Lower leg skin (tissue), 4 donors: ENCODE measurements around the gene DGKB. TPM values are rescaled to one million over a fixed set of nuclear protein-coding genes. Genes with fewer than 3 reads are reported as not detected.

Experiments used
- DNase-seq, 2 donors: peaks; one replicate each; pipeline ENCODE4 v3.0.0-alpha.2; 2019; ENCODE audit warnings: low spot score in 2 of 2
- H3K4me3 ChIP-seq: fragments of 200-600 bp; sonication (generic); 2 replicates; pipeline ENCODE4 v1.5.1; 2017; ENCODE audit warnings: mild to moderate bottlenecking, low read depth; ENCODE audit not compliant: poor library complexity, severe bottlenecking
- CTCF ChIP-seq, 3 donors: fragments of 450-650 bp; IDR thresholded peaks; one replicate each; pipeline ENCODE4 v1.5.1; 2016; ENCODE audit warnings: antibody characterized with exemption in 3 of 3, mild to moderate bottlenecking in 3 of 3, moderate library complexity in 2 of 3
- POLR2A ChIP-seq, 2 donors: fragments of 450-650 bp; IDR thresholded peaks; one replicate each; pipeline ENCODE4 v1.6.1; 2016 to 2017; ENCODE audit warnings: antibody characterized with exemption in 2 of 2, mild to moderate bottlenecking in 1 of 2, moderate library complexity in 1 of 2
- whole genome bisulfite sequencing, 2 donors: methylation state at CpG; one replicate each; pipeline ENCODE4 v1.1.5; 2018; 5-methylcytosine and 5-hydroxymethylcytosine counted together
- intact Hi-C: fragments of 100-400 bp; cut with DNase I; formaldehyde crosslinking; loops from one replicate; pipeline ENCODE4 v1.15.0; 2023; ENCODE audit warnings: low total_unique reads
- total RNA-seq, 4 donors: library from RNA; depleted of rRNA; stranded (reverse); fragments of >200 nt; gene quantifications; one replicate each; pipeline ENCODE4 v1.1.0, GENCODE V29; 2016

DGKB gene
- total RNA-seq, 4 donors from 2014 or later: 0.05 to 0.58 TPM; not detected in 2

DNA sequence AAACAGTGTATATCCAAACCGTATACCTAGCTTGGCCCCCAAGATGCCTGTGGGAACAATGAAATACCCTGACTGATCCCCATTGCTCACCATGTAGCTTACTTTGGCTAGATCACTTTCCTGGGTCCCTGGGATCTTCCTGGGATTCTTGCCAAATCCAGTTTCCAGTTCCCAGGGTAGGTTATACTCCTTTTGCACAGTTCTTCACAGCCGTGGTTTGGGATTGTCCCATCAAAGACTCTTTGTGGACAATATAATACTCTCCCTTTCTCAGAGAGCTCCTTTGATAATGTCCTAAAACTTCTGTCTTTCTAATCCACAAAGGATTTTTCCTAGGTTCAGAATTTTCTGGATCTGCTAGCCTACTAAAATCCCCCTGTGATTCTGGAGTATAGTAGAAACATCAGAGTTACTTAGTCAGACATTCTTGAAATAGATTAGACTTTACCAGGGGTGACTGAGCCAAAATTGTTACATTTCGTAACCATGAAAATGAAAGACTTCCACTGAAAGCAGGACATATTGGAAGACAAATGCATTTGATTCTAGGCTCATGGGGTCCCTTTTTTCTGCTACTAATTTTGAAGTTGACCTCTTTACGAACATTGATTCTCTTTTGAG is 524.8 kb downstream of the DGKB start:
- intact Hi-C loops: no loop called here
- no peak for TF ChIP-seq CTCF (IDR thresholded peaks at IDR 0.05)
- TF ChIP-seq POLR2A (IDR thresholded peaks at IDR 0.05): no peak
- 65 to 71% methylated on average over 4 of the region's 4 CpGs for WGBS, 2 donors
- no peak for DNase-seq
- H3K4me3 ChIP-seq: no peak overlapping the region

DNA sequence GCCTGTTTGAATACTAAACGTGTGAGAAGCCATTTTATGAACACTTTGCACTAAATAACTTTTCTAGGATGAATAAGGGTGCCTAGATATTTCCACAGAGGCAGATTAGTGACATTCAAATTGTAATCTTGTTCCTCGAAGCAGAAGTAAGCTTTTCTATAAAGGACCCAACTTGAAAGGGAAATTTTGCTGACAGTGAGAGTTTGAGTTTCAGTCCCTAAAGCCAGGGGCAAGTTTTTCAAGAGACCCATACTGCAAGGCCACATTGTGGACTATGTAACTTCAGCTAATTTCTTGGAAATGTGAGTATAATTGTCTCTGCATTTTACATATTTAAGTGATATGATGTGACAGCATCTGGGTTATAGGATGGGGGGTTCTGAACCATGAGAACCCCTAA is 525.8 kb downstream of the DGKB start:
- TF ChIP-seq POLR2A (IDR thresholded peaks at IDR 0.05) (no peak), CTCF (IDR thresholded peaks at IDR 0.05) (no peak)
- intact Hi-C loops: no loop called here
- no peak for DNase-seq
- 66 to 67% methylated on average over 2 of the region's 2 CpGs for WGBS, 2 donors
- H3K4me3 ChIP-seq: no peak overlapping the region

GRCh38 chr7:14375998-14376397 is 526.6 kb downstream of the DGKB start:
- WGBS, 2 donors: 94 to 95% methylated on average over 2 of the region's 2 CpGs
- H3K4me3 ChIP-seq: no peak overlapping the region
- intact Hi-C loops: no loop called here
- TF ChIP-seq POLR2A (IDR thresholded peaks at IDR 0.05): no peak
- TF ChIP-seq CTCF (IDR thresholded peaks at IDR 0.05): no peak
- no peak for DNase-seq

GRCh38 chr7:14374336-14374735 is 528.2 kb downstream of the DGKB start:
- no peak for DNase-seq
- 92 to 94% methylated on average over 4 of the region's 4 CpGs for WGBS, 2 donors
- H3K4me3 ChIP-seq: no peak overlapping the region
- TF ChIP-seq POLR2A (IDR thresholded peaks at IDR 0.05): no peak
- no peak for TF ChIP-seq CTCF (IDR thresholded peaks at IDR 0.05)
- intact Hi-C loops: no loop called here

GRCh38 chr7:14368285-14368684 is 534.3 kb downstream of the DGKB start:
- no peak for TF ChIP-seq CTCF (IDR thresholded peaks at IDR 0.05)
- no peak for TF ChIP-seq POLR2A (IDR thresholded peaks at IDR 0.05)
- intact Hi-C loops: no loop called here
- 70 to 75% methylated on average over 3 of the region's 3 CpGs for WGBS, 2 donors
- no peak overlapping the region for H3K4me3 ChIP-seq
- DNase-seq: no peak

DNA sequence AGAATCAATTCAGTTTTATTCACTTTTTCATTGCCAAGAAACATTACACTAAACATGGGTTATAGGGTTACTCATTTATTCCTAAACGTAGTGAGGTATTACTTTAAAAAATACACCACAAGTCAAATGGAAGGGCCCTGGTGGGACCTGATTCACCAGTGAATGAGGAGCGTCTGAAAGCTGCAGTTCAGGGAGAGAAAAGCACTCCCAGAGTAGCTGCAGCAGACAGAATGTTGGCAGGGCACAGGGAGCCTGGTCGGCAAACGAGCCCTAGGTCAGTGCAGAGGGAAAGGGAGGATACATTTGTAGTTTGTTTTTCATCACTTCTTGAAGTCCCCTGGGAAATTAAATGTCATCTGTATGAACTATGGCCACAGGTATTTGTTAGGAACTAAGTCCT is 551.4 kb downstream of the DGKB start:
- 46% methylated on average over 4 of the region's 4 CpGs for WGBS, 2 donors
- no peak for DNase-seq

More for the DNA sequence above, 551.4 kb downstream of the DGKB start:
- no peak overlapping the region for H3K4me3 ChIP-seq
- intact Hi-C loops: no loop called here
- TF ChIP-seq CTCF (IDR thresholded peaks at IDR 0.05) (no peak), POLR2A (IDR thresholded peaks at IDR 0.05) (no peak)
